PFSK-1 (cell line): ENCODE results near the gene RFX2.

Experiments used
- FOXP2 ChIP-seq: optimal IDR thresholded peaks from 2 replicates; pipeline ENCODE3; 2011; ENCODE audit warnings: borderline replicate concordance, control low read depth, inconsistent platforms; ENCODE audit not compliant: insufficient read depth; ENCODE audit errors: extremely low read length, extremely low read depth
- POLR2AphosphoS5 ChIP-seq: IDR thresholded peaks from 2 replicates; pipeline ENCODE4 v1.6.1; 2012; ENCODE audit warnings: low read depth, mild to moderate bottlenecking, control low read depth, low read length, moderate library complexity
- REST ChIP-seq, 2 experiments: IDR thresholded peaks; 2 replicates each; pipeline versions ENCODE4 v1.6.1 to v1.8.0; 2011 to 2012; ENCODE audit warnings: low read depth in 2 of 2, low read length in 2 of 2, control low read depth in 1 of 2, inconsistent platforms in 1 of 2, mild to moderate bottlenecking in 1 of 2, moderate library complexity in 1 of 2; ENCODE audit not compliant: insufficient read depth in 1 of 2
- SIN3A ChIP-seq: IDR thresholded peaks from 2 replicates; pipeline ENCODE4 v1.6.1; 2012; ENCODE audit warnings: mild to moderate bottlenecking, low read length, moderate library complexity, borderline replicate concordance; ENCODE audit not compliant: insufficient read depth
- TAF1 ChIP-seq: IDR thresholded peaks from 2 replicates; pipeline ENCODE4 v1.6.1; 2012; ENCODE audit warnings: low read length, control low read depth, borderline replicate concordance; ENCODE audit not compliant: insufficient read depth

The RFX2 gene

GRCh38 chr19:5983367-5983955, 126.8 kb downstream of the RFX2 start:
- TF ChIP-seq TAF1 = no peak
- no peak for TF ChIP-seq POLR2AphosphoS5
- TF ChIP-seq REST (IDR thresholded peaks at IDR 0.05; ENCODE audit: insufficient read depth in 1 of 2, low read depth in 2 of 2, low read length in 2 of 2) = no peak
- TF ChIP-seq FOXP2 = no peak
- TF ChIP-seq SIN3A = no peak

- TF ChIP-seq SIN3A (no peak), REST (IDR thresholded peaks at IDR 0.05; ENCODE audit: insufficient read depth in 1 of 2, low read depth in 2 of 2, low read length in 2 of 2) (no peak), FOXP2 (no peak), POLR2AphosphoS5 (no peak)
Measured at GRCh38 chr19:5978606-5979552, 131.4 kb downstream of the RFX2 start.

GRCh38 chr19:5977785-5978605, 132.3 kb downstream of the RFX2 start, which contains the start of gene RANBP3:
RANBP3 (minus strand) TSS chr19:5978140; CDS start chr19:5978082, 58 bp downstream.
- TF ChIP-seq FOXP2 (peak; percentile 78), POLR2AphosphoS5 (peak; percentile 74), REST (IDR thresholded peaks at IDR 0.05; ENCODE audit: insufficient read depth in 1 of 2, low read depth in 2 of 2, low read length in 2 of 2) (0 out of 4 replicates have a peak, but pooled peaks of 1 of the 2 experiments have one; percentile 12), TAF1 (peak; percentile 99), SIN3A (no peak)

GRCh38 chr19:5977222-5977784, 133.0 kb downstream of the RFX2 start:
- TF ChIP-seq POLR2AphosphoS5 (no peak), TAF1 (no peak), FOXP2 (no peak), REST (IDR thresholded peaks at IDR 0.05; ENCODE audit: insufficient read depth in 1 of 2, low read depth in 2 of 2, low read length in 2 of 2) (no peak), SIN3A (no peak)
